Breast epithelium (tissue), 3 donors: ENCODE results near the gene LMNTD2.

ENCODE experiments used
- CTCF ChIP-seq, 3 donors: fragments of 450-650 bp; IDR thresholded peaks; one replicate each; pipeline ENCODE4 v1.5.1; 2016 to 2017; ENCODE audit warnings: antibody characterized with exemption in 3 of 3, mild to moderate bottlenecking in 3 of 3, moderate library complexity in 3 of 3
- POLR2A ChIP-seq: fragments of 450-650 bp; IDR thresholded peaks from one replicate; pipeline ENCODE4 v1.6.1; 2016; ENCODE audit warnings: antibody characterized with exemption, mild to moderate bottlenecking, moderate library complexity
- POLR2AphosphoS5 ChIP-seq, 3 donors: sonication (generic); formaldehyde crosslinking; IDR thresholded peaks; one replicate each; pipeline ENCODE4 v1.6.1; 2017; ENCODE audit warnings: antibody characterized with exemption in 3 of 3

GRCh38 chr11:516400-516799 lies 44.1 kb downstream of the LMNTD2 start:
- TF ChIP-seq CTCF (IDR thresholded peaks at IDR 0.05) (no peak), POLR2A (no peak), POLR2AphosphoS5 (IDR thresholded peaks at IDR 0.05) (no peak)
